HCT116 (cell line): Measurements from ENCODE around the gene TTC16.

Experiments
- CEBPB ChIP-seq: IDR thresholded peaks from 2 replicates; pipeline ENCODE4 v1.6.1; 2012; ENCODE audit warnings: low read depth
- CTCF ChIP-seq, 3 experiments: fragments of 200-600 bp in 1 of 3; sonication (generic) in 1 of 3; IDR thresholded peaks in 2 of 3; conservative IDR thresholded peaks in 1 of 3; 2 replicates each; pipeline ENCODE4 v1.5.1; 2012 to 2017; ENCODE audit warnings: low read depth in 2 of 3, low read length in 2 of 3, antibody characterized with exemption in 1 of 3, borderline replicate concordance in 1 of 3, control low read depth in 1 of 3, mild to moderate bottlenecking in 1 of 3, mixed read lengths in 1 of 3, mixed run types in 1 of 3, moderate library complexity in 1 of 3; ENCODE audit not compliant: insufficient read depth in 1 of 3
- EZH2 ChIP-seq: fragments of 200-600 bp; sonication (generic); IDR thresholded peaks from 2 replicates; pipeline ENCODE4 v1.6.1; 2017; ENCODE audit warnings: antibody characterized with exemption, mixed run types
- EZH2phosphoT487 ChIP-seq: fragments of 200-600 bp; IDR thresholded peaks from 2 replicates; pipeline ENCODE4 v1.6.1; 2018; ENCODE audit warnings: antibody characterized with exemption, borderline replicate concordance
- POLR2A ChIP-seq: IDR thresholded peaks from 2 replicates; pipeline ENCODE4 v1.7.0; 2011; ENCODE audit warnings: borderline replicate concordance; ENCODE audit not compliant: insufficient read depth, insufficient read length; ENCODE audit errors: extremely low read depth
- POLR2AphosphoS5 ChIP-seq: IDR thresholded peaks from 2 replicates; pipeline ENCODE4 v1.6.1; 2011; ENCODE audit warnings: mild to moderate bottlenecking, low read depth, low read length, moderate library complexity
- RAD21 ChIP-seq: IDR thresholded peaks from 2 replicates; pipeline ENCODE4 v1.6.1; 2012; ENCODE audit warnings: low read depth, mild to moderate bottlenecking
- REST ChIP-seq: IDR thresholded peaks from 2 replicates; pipeline ENCODE4 v1.6.1; 2012; ENCODE audit warnings: low read depth
- YY1 ChIP-seq: IDR thresholded peaks from 2 replicates; pipeline ENCODE4 v1.6.1; 2011; ENCODE audit warnings: low read length, low read depth, moderate library complexity, mild to moderate bottlenecking; ENCODE audit not compliant: insufficient replicate concordance; ENCODE audit errors: extremely low read depth

GRCh38 chr9:127729522-127730256 lies 13.8 kb downstream of the TTC16 start:
- no peak for TF ChIP-seq EZH2phosphoT487
- no peak for TF ChIP-seq POLR2A
- no peak for TF ChIP-seq EZH2
- no peak for TF ChIP-seq REST
- TF ChIP-seq CTCF (IDR thresholded peaks at IDR 0.05 in 2 of 3, conservative IDR thresholded peaks at IDR 0.05 in 1 of 3; ENCODE audit: borderline replicate concordance in 1 of 3, insufficient read depth in 1 of 3, low read depth in 2 of 3, low read length in 2 of 3) = no peak
- no peak for TF ChIP-seq POLR2AphosphoS5
- no peak for TF ChIP-seq CEBPB
- TF ChIP-seq YY1 = no peak
- TF ChIP-seq RAD21 = no peak
